HepG2 (cell line): ENCODE data around the gene ECT2. TPM values are rescaled to one million over a fixed set of nuclear protein-coding genes. Genes with fewer than 3 reads are reported as not detected.

Experiments
- HDAC2 ChIP-seq: sonication (generic); formaldehyde crosslinking; IDR thresholded peaks from 2 replicates; pipeline ENCODE4 v1.4.0; 2020; ENCODE audit warnings: missing genetic modification reagents
- MTF2 ChIP-seq: sonication (generic); formaldehyde crosslinking; IDR thresholded peaks from 2 replicates; pipeline ENCODE4 v1.5.0; 2020; ENCODE audit warnings: missing genetic modification reagents, borderline replicate concordance
- NCOA2 ChIP-seq: sonication (generic); formaldehyde crosslinking; IDR thresholded peaks from 2 replicates; pipeline ENCODE4 v1.8.0; 2022; ENCODE audit warnings: inconsistent platforms
- RAD21 ChIP-seq: fragments of 450-650 bp; formaldehyde crosslinking; IDR thresholded peaks from 2 replicates; pipeline ENCODE4 v1.5.0; 2020; ENCODE audit warnings: mild to moderate bottlenecking
- RELA ChIP-seq: sonication (generic); formaldehyde crosslinking; IDR thresholded peaks from 2 replicates; pipeline ENCODE4 v1.4.0; 2020; ENCODE audit warnings: missing genetic modification reagents
- SALL2 ChIP-seq: sonication (generic); formaldehyde crosslinking; IDR thresholded peaks from 2 replicates; pipeline ENCODE4 v1.8.1; 2023; ENCODE audit warnings: mild to moderate bottlenecking, missing genetic modification reagents, inconsistent platforms
- SIN3A ChIP-seq: IDR thresholded peaks from 2 replicates; pipeline ENCODE4 v1.6.1; 2011; ENCODE audit warnings: low read depth, mild to moderate bottlenecking, control low read depth, low read length, borderline replicate concordance
- ZHX2 ChIP-seq, 2 experiments: sonication (generic) in 1 of 2; formaldehyde crosslinking in 1 of 2; IDR thresholded peaks; 2 replicates each; pipeline versions ENCODE4 v1.6.1 to v1.9.0; 2014 to 2022; ENCODE audit warnings: antibody characterized with exemption in 1 of 2, borderline replicate concordance in 1 of 2, inconsistent platforms in 1 of 2, low read depth in 1 of 2, missing genetic modification reagents in 1 of 2
- polyA plus RNA-seq, 8 experiments: library from polyadenylated mRNA; depleted of rRNA in 3 of 8; stranded (reverse) in 7 of 8; unstranded in 1 of 8; fragments of >200 nt; fragmentation: Illumina TruSeq in 4 of 8; extraction: Trizol in 4 of 8; gene quantifications; 2 replicates each; pipeline versions ENCODE4 v1.2.1 to v1.2.3, GENCODE V29; 2011 to 2016; ENCODE audit warnings: low read depth in 4 of 8, missing spikeins in 1 of 8, mixed read lengths in 1 of 8; ENCODE audit not compliant: insufficient read depth in 1 of 8
- total RNA-seq, 5 experiments: library from RNA; depleted of rRNA; stranded (reverse); fragments of >200 nt; fragmentation: Illumina TruSeq; extraction: Trizol; gene quantifications; 2 replicates each; pipeline ENCODE4 v1.2.3, GENCODE V29; 2016; ENCODE audit warnings: low read depth in 1 of 5
- TF ChIP-seq, protein P1 (sequence below): sonication (generic); formaldehyde crosslinking; IDR thresholded peaks from one replicate; pipeline ENCODE4 v1.5.1; 2020; ENCODE audit warnings: mild to moderate bottlenecking, missing genetic modification reagents; ENCODE audit errors: not compliant biosample characterization
- TF ChIP-seq, protein P2 (sequence below): IDR thresholded peaks from 2 replicates; pipeline ENCODE4 v1.6.1; 2016; ENCODE audit warnings: mild to moderate bottlenecking

The ECT2 gene
- total and polyA plus RNA-seq, 2 of the 13 experiments (the other 11 are each of a cell fraction or from before 2014, with no cell fraction given): 21.6 to 52.0 TPM

GRCh38 chr3:172710664-172711453, 39.7 kb upstream of the ECT2 start, which contains the start of gene NCEH1 (continued):
- TF ChIP-seq, protein P1, sequence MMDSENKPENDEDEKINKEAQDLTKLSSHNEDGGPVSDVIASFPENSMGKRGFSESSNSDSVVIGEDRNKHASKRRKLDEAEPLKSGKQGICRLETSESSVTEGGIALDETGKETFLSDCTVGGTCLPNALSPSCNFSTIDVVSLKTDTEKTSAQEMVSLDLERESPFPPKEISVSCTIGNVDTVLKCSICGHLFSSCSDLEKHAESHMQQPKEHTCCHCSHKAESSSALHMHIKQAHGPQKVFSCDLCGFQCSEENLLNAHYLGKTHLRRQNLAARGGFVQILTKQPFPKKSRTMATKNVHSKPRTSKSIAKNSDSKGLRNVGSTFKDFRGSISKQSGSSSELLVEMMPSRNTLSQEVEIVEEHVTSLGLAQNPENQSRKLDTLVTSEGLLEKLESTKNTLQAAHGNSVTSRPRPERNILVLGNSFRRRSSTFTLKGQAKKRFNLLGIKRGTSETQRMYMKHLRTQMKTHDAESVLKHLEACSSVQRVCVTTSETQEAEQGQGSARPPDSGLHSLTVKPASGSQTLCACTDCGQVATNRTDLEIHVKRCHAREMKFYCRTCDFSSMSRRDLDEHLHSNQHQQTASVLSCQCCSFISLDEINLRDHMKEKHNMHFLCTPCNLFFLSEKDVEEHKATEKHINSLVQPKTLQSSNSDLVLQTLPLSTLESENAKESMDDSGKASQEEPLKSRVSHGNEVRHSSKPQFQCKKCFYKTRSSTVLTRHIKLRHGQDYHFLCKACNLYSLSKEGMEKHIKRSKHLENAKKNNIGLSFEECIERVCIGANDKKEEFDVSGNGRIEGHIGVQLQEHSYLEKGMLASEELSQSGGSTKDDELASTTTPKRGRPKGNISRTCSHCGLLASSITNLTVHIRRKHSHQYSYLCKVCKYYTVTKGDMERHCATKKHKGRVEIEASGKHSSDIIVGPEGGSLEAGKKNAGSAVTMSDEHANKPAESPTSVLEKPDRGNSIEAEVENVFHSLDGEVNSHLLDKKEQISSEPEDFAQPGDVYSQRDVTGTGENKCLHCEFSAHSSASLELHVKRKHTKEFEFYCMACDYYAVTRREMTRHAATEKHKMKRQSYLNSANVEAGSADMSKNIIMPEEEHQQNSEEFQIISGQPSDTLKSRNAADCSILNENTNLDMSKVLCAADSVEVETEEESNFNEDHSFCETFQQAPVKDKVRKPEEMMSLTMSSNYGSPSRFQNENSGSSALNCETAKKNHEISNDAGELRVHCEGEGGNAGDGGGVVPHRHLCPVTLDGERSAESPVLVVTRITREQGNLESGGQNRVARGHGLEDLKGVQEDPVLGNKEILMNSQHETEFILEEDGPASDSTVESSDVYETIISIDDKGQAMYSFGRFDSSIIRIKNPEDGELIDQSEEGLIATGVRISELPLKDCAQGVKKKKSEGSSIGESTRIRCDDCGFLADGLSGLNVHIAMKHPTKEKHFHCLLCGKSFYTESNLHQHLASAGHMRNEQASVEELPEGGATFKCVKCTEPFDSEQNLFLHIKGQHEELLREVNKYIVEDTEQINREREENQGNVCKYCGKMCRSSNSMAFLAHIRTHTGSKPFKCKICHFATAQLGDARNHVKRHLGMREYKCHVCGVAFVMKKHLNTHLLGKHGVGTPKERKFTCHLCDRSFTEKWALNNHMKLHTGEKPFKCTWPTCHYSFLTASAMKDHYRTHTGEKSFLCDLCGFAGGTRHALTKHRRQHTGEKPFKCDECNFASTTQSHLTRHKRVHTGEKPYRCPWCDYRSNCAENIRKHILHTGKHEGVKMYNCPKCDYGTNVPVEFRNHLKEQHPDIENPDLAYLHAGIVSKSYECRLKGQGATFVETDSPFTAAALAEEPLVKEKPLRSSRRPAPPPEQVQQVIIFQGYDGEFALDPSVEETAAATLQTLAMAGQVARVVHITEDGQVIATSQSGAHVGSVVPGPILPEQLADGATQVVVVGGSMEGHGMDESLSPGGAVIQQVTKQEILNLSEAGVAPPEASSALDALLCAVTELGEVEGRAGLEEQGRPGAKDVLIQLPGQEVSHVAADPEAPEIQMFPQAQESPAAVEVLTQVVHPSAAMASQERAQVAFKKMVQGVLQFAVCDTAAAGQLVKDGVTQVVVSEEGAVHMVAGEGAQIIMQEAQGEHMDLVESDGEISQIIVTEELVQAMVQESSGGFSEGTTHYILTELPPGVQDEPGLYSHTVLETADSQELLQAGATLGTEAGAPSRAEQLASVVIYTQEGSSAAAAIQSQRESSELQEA (CRISPR knock-in tag): peak; percentile 64
- no peak for TF ChIP-seq MTF2 (CRISPR knock-in tag)
- TF ChIP-seq SALL2 (CRISPR knock-in tag): peak; percentile 54; the same call in 1 of the 2 replicates
- TF ChIP-seq SIN3A: peak; percentile 91; the same call in 1 of the 2 replicates
- TF ChIP-seq NCOA2 (CRISPR knock-in tag): 0 out of 2 replicates have a peak, but pooled peaks have one; percentile 39
- TF ChIP-seq ZHX2 (IDR thresholded peaks at IDR 0.05; ENCODE audit: low read depth): peak; percentile 56; the same call in 1 of the 2 replicates
- TF ChIP-seq ZHX2 (CRISPR knock-in tag; IDR thresholded peaks at IDR 0.05; ENCODE audit: borderline replicate concordance): no peak
- peak; percentile 91 for TF ChIP-seq RAD21
- peak; percentile 78 for TF ChIP-seq HDAC2 (CRISPR knock-in tag)
- peak; percentile 25; the same call in 1 of the 2 replicates for TF ChIP-seq RELA (CRISPR knock-in tag)
- TF ChIP-seq, protein P2, sequence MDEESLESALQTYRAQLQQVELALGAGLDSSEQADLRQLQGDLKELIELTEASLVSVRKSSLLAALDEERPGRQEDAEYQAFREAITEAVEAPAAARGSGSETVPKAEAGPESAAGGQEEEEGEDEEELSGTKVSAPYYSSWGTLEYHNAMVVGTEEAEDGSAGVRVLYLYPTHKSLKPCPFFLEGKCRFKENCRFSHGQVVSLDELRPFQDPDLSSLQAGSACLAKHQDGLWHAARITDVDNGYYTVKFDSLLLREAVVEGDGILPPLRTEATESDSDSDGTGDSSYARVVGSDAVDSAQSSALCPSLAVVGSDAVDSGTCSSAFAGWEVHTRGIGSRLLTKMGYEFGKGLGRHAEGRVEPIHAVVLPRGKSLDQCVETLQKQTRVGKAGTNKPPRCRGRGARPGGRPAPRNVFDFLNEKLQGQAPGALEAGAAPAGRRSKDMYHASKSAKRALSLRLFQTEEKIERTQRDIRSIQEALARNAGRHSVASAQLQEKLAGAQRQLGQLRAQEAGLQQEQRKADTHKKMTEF: peak; percentile 83; the same call in 1 of the 2 replicates
